HUDEP-2 (cell line): ENCODE results near the gene TMEM178B.

Experiments
- DNase-seq, 76 experiments: peaks; one replicate each; lab custom pipeline; 2025; ENCODE audit not compliant: unreplicated experiment in 76 of 76; lab: John Stamatoyannopoulos, UW

TMEM178B gene

GRCh38 chr7:141409801-141410329 lies 336.0 kb downstream of the TMEM178B start:
- DNase-seq, result no peak

DNA sequence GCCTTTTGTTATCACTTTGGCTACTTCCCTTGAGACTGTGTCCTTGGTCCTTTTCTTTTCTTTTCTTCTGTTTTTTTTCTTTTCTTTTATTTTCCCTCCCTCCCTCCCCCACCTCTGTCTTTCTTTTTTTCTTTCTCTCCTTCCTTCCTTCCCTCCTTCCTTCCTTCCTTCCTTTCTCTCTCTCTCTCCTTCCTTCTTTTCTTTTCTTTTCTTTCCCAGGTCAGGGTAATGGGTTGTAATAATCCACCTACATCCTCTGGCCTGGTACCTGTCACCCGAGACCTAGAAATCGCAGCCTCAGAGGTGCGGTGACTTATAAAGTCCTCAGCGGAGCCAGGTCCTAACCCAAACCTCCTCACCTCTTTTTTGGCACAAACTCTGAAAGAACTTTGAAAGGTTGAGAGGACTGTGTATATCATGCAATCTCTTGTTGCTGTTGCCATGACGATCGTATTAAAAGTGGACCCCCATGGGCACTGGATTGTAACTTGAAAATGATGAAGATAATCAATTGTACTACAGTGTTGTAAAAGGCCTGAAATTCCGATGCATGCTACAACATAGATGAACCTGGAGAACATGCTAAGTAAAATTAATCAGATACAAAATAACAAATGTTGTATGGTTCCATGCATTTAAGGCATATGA lies 336.6 kb downstream of the TMEM178B start:
- no peak for DNase-seq

- no peak for DNase-seq
Observed at GRCh38 chr7:141411133-141411532, 337.3 kb downstream of the TMEM178B start.

- no peak for DNase-seq
Observed at GRCh38 chr7:141415999-141416398, 342.1 kb downstream of the TMEM178B start.

DNA sequence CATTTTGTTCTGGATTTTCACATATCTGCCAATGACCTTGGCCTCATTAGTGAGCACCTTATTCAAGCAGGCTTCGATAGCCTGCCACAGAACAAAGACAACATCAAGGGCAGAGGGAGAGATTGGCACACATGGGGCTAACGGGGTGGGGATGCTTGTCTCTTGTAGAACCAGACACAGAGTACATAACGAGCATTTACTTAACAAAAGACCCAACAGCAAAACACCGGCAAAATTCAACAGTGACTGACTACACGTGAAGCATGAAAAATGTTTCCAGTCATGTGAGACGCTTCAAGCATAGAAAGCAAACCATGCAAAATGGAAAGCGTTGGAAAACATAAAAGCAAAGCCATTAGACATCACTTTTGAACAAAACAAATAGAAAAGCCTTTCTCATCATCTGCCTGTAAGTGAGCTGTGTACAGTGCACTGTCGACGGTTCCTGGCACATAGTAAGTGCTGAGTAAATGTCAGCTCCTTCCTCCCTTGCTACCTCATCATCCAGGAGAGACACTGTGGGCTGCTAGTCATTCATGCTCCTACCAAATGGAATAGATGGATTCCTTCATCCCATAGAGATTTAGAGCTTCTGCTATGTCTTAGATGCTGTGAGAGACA lies 342.9 kb downstream of the TMEM178B start:
- no peak for DNase-seq

GRCh38 chr7:141417506-141417905 lies 343.6 kb downstream of the TMEM178B start:
- no peak for DNase-seq

DNA sequence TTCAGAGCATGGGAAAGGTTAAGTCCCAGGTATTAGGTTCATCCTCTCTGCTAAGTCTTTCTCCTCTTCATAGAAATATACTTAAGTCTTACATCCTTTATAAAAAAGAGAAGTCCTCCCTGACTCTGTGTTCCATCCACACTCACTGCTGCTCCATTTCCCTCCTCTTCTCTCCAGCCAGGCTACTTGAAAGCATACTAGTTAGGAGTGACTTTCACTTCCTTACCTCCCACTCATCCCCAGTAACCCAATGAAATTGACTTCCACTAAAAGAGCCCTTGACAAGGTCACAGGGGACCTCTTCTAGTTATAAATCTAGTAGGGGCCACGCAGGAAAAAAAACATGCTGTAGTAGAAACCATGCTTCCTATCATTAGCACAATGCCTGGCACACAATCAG lies 344.2 kb downstream of the TMEM178B start:
- no peak for DNase-seq

DNA sequence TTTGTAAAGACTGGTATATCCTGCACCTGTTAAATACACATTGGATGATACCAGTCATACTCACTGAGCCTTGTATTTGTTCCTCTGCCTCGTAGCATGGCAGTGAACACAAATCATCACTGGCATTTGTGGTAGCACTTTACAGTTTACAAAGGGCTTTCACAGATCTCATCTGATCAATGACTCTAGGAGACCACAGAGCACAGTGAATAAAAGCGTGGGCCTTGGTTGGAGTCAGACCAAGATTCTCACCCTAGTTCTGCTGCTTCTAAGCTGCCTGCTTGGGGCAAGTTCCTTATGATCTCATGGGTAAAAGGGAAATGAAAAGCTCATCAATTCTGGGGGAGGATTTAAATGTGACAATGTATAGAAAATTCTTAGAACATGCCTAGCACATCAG lies 347.4 kb downstream of the TMEM178B start:
- DNase-seq, result no peak

DNA sequence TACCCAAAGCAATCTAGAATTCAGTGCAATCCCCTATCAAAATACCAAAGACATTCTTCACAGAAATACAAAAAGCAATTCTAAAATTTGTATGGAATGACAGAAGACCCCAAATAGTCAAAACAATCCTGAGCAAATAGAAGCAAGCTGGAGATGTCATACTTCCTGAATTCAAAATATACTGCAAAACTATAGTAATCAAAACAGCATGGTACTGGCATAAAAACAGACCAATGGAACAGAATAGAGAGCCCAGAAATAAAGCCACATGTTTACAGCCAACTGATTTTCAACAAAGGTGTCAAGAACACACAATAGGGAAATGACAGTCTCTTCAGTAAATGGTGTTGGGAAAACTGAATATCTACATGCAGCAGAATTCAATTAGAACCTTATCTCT lies 353.3 kb downstream of the TMEM178B start:
- DNase-seq, result no peak

DNA sequence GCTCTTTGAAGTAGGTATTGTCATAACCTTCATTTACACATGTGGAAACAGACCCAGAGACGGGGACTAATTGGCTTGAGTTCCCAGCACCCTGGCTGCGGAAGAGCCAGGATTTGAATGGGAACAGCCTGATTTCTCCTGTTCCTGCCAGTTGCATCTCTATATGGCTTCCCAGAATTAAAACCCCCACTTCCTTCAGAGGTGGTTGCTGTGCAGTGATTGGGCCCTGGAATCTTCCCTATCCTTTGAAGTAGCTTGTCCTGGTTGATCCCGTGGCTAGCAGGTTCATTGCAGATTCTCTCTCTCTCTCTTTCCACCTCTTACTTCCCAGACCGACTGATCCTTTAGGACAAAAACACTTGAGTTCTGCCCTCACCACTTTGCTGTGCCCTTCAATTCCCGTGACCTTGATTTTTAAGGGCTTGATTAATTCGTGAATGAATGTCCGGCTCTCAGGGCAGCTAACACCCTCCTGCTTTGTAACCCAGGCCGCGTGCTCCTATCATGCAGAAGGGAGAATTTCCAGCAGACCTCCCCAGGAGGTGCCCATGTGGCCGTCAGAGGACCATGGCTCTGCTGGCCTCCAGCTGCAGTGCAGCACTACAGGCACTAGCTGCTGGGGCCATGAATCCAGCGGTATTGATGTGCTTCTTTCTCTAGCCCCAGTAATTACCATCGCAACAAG lies 356.7 kb downstream of the TMEM178B start:
- DNase-seq, result no peak

GRCh38 chr7:141431140-141431479 lies 357.2 kb downstream of the TMEM178B start:
- DNase-seq, result no peak

DNA sequence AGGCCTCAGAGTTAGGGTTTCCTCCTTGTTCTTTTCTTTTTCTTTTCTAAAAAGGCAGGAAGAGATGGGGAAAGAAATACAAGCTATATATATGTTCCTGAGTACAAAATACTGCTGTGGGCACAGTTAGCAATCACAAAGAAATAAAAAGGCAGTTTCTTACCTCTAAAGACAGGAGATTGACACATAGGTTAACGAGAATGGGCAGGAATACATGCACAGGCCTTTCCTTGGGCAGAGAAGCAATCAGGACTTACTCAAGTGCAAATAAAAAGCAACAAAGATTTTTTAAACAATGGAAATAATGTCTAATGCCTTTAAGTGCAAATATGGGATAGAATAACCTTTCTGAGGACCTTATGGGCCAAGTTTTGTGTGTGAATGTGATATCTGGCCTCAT lies 357.8 kb downstream of the TMEM178B start:
- no peak for DNase-seq

DNA sequence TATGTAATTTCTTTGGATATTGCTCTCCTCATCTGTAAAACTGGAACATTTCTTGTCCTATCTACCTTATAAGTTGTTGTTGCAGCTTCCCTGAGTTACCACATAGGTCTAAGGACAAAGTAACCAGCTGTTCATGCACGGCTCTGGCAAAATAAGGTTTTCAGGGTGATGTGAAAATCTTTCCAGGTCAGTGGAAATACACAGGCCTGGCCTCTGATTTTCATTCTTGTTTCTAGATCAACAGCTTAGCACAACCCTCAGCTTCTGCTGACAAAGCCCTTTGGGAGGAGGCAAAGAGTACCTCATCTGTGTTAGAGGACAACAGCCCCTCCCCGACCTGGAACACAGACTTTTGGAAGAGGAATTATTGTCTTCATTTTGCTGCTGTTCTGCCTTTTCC lies 359.8 kb downstream of the TMEM178B start:
- DNase-seq, result no peak

DNA sequence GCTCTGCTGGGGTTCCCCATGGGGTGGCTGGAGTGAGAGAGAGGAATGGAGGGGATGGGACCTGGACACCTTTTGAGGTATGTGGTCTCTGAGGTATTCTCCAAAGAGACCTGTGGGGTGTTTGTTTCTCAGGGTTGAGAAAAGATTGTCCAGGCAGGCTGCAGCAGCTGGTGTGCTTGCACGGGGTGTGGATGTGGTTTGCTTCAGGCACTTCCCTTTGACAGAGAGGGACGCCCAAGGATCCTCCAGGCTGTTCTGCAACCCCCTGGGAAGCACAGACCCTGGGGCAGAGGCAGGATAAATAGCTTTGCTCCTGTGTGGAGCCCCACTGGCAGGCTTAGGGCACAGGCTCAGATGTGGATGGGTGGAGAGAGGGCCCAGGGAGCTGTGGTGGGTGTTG lies 362.3 kb downstream of the TMEM178B start:
- DNase-seq, result no peak

- no peak for DNase-seq
Observed at GRCh38 chr7:141436575-141437075, 362.8 kb downstream of the TMEM178B start.

DNA sequence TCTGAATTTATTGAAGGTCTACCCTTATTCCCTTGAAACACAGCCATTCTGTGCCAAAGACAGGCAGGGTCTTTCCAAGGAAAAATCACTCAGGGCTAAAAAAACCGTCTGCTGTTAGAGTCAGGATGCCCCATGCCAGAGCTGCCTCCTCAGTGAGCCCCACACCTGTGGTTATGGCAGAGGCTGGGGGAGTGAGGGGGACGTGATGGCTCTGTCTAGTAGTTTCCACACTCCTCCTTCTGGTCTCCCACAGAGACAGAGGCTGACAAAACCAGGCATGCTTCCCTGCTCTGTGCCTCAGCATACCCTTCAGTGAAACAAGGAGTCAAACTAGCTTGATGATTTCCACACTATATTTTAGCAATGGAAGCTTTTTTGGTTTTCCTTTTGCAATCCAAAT lies 365.3 kb downstream of the TMEM178B start:
- DNase-seq, result no peak

- no peak for DNase-seq
Observed at GRCh38 chr7:141439776-141440175, 365.9 kb downstream of the TMEM178B start.

GRCh38 chr7:141441837-141442627 lies 368.2 kb downstream of the TMEM178B start:
- no peak for DNase-seq

- no peak for DNase-seq
Observed at GRCh38 chr7:141442781-141443180, 368.9 kb downstream of the TMEM178B start.

GRCh38 chr7:141444961-141445360 lies 371.1 kb downstream of the TMEM178B start:
- no peak for DNase-seq

DNA sequence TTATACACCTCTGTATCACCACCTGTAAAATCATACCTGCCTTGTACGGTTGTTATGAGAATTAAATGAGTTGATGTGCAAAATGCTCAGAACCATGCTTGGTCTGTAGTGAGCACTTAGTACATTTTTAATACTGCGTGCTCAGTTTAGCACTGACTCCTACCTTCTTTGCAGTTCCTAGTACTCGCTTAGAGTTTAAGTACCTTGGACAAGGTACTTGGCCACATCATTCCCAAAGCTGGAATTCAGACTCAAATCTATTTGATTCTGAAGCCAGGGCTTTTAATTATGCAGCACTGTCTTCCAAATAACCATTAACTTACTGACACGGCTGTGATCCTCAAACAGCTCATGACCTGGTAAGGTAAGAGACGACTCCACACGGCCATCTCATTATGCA lies 377.4 kb downstream of the TMEM178B start:
- DNase-seq, result no peak
